K562 (cell line): Measurements from ENCODE around the gene DAG1. TPM values are rescaled to one million over a fixed set of nuclear protein-coding genes. Genes with fewer than 3 reads are reported as not detected.

ENCODE experiments used
- ATAC-seq: fragments of 200-7000 bp; cut with Tn5 transposase; 3 replicates; pipeline ENCODE4 v1.9.1; 2020; ENCODE audit warnings: moderate library complexity
- BruUV-seq: library from RNA; stranded (reverse); fragments of 400-500 nt; replicated peaks from 2 replicates; lab custom pipeline; 2021; lab: Mats Ljungman, UMichigan
- CTCF ChIA-PET: fragments of 300-600 bp; formaldehyde crosslinking; extraction: SDS; loops from one replicate; lab custom pipeline; 2021; ENCODE audit warnings: low intra/inter-chr PET ratio; lab: Yijun Ruan, JAX
- POLR2A ChIA-PET: fragments of 300-600, 350-650 bp; sonication (Branson Sonifier 250); formaldehyde crosslinking; extraction: SDS; loops from one replicate; lab custom pipeline; 2021; ENCODE audit warnings: antibody characterized with exemption, inconsistent platforms; lab: Yijun Ruan, JAX
- DNase-seq, 4 experiments: peaks; one replicate each; pipeline versions ENCODE4 v3.0.0 to v3.0.0-alpha.2; 2011 to 2018; ENCODE audit warnings: low spot score in 3 of 4, mixed read lengths in 3 of 4; ENCODE audit errors: extremely low read depth in 1 of 4
- FAIRE-seq: peaks from 2 replicates; lab custom pipeline; 2011; peaks lifted over from hg19 to GRCh38; lab: Jason Lieb, UNC
- H2AFZ ChIP-seq: 2 replicates; pipeline ENCODE4 v1.6.0; 2011; ENCODE audit warnings: low read depth, low read length, control low read depth, inconsistent platforms
- H3K27ac ChIP-seq: fragments of 200-600 bp; 3 replicates; pipeline ENCODE4 v1.8.0; 2011; ENCODE audit warnings: low read depth, mild to moderate bottlenecking, control low read depth, inconsistent platforms, low read length, moderate library complexity, mixed read lengths; ENCODE audit errors: extremely low read depth
- H3K27me3 ChIP-seq, 2 experiments: fragments of 300-600 bp in 1 of 2; 2 replicates in 1 of 2; 3 replicates in 1 of 2; pipeline versions ENCODE4 v1.6.0 to v1.8.0; 2011; ENCODE audit warnings: inconsistent platforms in 2 of 2, low read length in 2 of 2, mild to moderate bottlenecking in 1 of 2, mixed read lengths in 1 of 2, moderate library complexity in 1 of 2; ENCODE audit not compliant: control insufficient read depth in 2 of 2, insufficient read depth in 2 of 2
- H3K36me3 ChIP-seq: fragments of 300-600 bp; 3 replicates; pipeline ENCODE4 v1.8.0; 2011; ENCODE audit warnings: mild to moderate bottlenecking, low read length, inconsistent platforms; ENCODE audit not compliant: control insufficient read depth, insufficient read depth
- H3K4me1 ChIP-seq, 2 experiments: fragments of 200-600 bp in 1 of 2; replicated peaks in 1 of 2; 2 replicates in 1 of 2; 3 replicates in 1 of 2; pipeline versions ENCODE4 v1.5.1 to v1.8.0; 2011; ENCODE audit warnings: inconsistent platforms in 2 of 2, low read length in 2 of 2, mild to moderate bottlenecking in 1 of 2, mixed read lengths in 1 of 2, moderate library complexity in 1 of 2; ENCODE audit not compliant: control insufficient read depth in 2 of 2, insufficient read depth in 2 of 2
- H3K4me2 ChIP-seq: 2 replicates; pipeline ENCODE4 v1.6.1; 2011; ENCODE audit warnings: low read length, control low read depth, inconsistent platforms, mixed read lengths; ENCODE audit not compliant: insufficient read depth
- H3K4me3 ChIP-seq: fragments of 200-600 bp; sonication (generic), shearing (Covaris generic); 2 replicates; pipeline ENCODE4 v1.5.1; 2016; ENCODE audit warnings: control low read depth, inconsistent platforms
- H3K79me2 ChIP-seq: fragments of 200-600 bp; 3 replicates; pipeline ENCODE4 v1.8.0; 2011; ENCODE audit warnings: low read length, inconsistent platforms; ENCODE audit not compliant: control insufficient read depth, insufficient read depth
- H3K9ac ChIP-seq, 2 experiments: 2 replicates each; pipeline versions ENCODE4 v1.6.0 to v1.6.1; 2011; ENCODE audit warnings: low read depth in 2 of 2, low read length in 2 of 2, control low read depth in 1 of 2, inconsistent platforms in 1 of 2, mild to moderate bottlenecking in 1 of 2, mixed read lengths in 1 of 2; ENCODE audit not compliant: insufficient read depth in 1 of 2
- H3K9me1 ChIP-seq: one replicate; pipeline ENCODE4 v1.6.0; 2011; ENCODE audit warnings: inconsistent platforms, mild to moderate bottlenecking, low read length, moderate library complexity; ENCODE audit not compliant: control insufficient read depth, insufficient read depth
- H3K9me3 ChIP-seq: replicated peaks from 2 replicates; pipeline ENCODE4 v1.5.1; 2011; ENCODE audit warnings: low read depth, low read length, inconsistent platforms; ENCODE audit not compliant: control insufficient read depth, insufficient read depth
- H4K20me1 ChIP-seq: replicated peaks from 2 replicates; pipeline ENCODE4 v1.6.1; 2011; ENCODE audit warnings: low read length, inconsistent platforms, mixed read lengths; ENCODE audit not compliant: control insufficient read depth, insufficient read depth
- CBFA2T2 ChIP-seq: fragments of 450-650 bp; conservative IDR thresholded peaks from 2 replicates; pipeline ENCODE4 v1.6.1; 2017; ENCODE audit warnings: mild to moderate bottlenecking
- GTF2E2 ChIP-seq: fragments of 200-800 bp; sonication (Bioruptor generic); IDR thresholded peaks from 2 replicates; pipeline ENCODE4 v1.6.1; 2016; ENCODE audit warnings: missing genetic modification characterization, missing compliant biosample characterization
- KDM4B ChIP-seq, 2 experiments: fragments of 450-650 bp in 1 of 2; sonication (generic) in 1 of 2; IDR thresholded peaks; 2 replicates each; pipeline ENCODE4 v1.6.1; 2016 to 2017; ENCODE audit warnings: borderline replicate concordance in 2 of 2, antibody characterized with exemption in 1 of 2, low read depth in 1 of 2, mild to moderate bottlenecking in 1 of 2
- MEF2D ChIP-seq: conservative IDR thresholded peaks from 2 replicates; pipeline ENCODE4 v1.6.1; 2016; ENCODE audit warnings: low read depth, missing genetic modification characterization, missing compliant biosample characterization
- TAL1 ChIP-seq: fragments of 450-650 bp; IDR thresholded peaks from 2 replicates; pipeline ENCODE4 v1.6.1; 2016; ENCODE audit warnings: mild to moderate bottlenecking
- ZNF224 ChIP-seq: sonication (generic); formaldehyde crosslinking; IDR thresholded peaks from 2 replicates; pipeline ENCODE4 v1.8.0; 2022; ENCODE audit warnings: mild to moderate bottlenecking, missing genetic modification reagents
- ZZZ3 ChIP-seq: fragments of 450-650 bp; IDR thresholded peaks from 2 replicates; pipeline ENCODE4 v1.6.1; 2016; ENCODE audit warnings: antibody characterized with exemption, mild to moderate bottlenecking, moderate library complexity
- WGBS: fragments of 100-300 bp; shearing (Covaris generic); methylation state at CpG from one replicate; pipeline ENCODE4 v1.1.6; 2016; ENCODE audit warnings: low coverage, mixed read lengths; ENCODE audit not compliant: insufficient coverage; ENCODE audit errors: missing lambda C conversion rate; 5-methylcytosine and 5-hydroxymethylcytosine counted together
- in situ Hi-C: fragments of 300-500 bp; cut with MboI; formaldehyde crosslinking; loops from 4 replicates; pipeline ENCODE4 v1.15.0; 2018; ENCODE audit warnings: inconsistent platforms, mixed read lengths
- intact Hi-C: fragments of 100-400 bp; cut with micrococcal nuclease; formaldehyde crosslinking; loops from 2 replicates; pipeline ENCODE4 v1.14.2; 2022
- polyA plus RNA-seq, 8 experiments: library from polyadenylated mRNA; depleted of rRNA in 4 of 8; stranded (reverse) in 5 of 8; unstranded in 3 of 8; fragments of >200 nt; fragmentation: Nextera tagmentation in 2 of 8; fragmentation: Illumina TruSeq in 1 of 8; extraction: Ambion mirVana in 2 of 8; extraction: Trizol in 1 of 8; gene quantifications; 2 replicates each; pipeline versions ENCODE4 v1.2.1 to v1.2.3, GENCODE V29; 2011 to 2014; ENCODE audit warnings: inconsistent platforms in 1 of 8, missing spikeins in 1 of 8
- total RNA-seq, 7 experiments: library from RNA; depleted of rRNA in 6 of 7; stranded (reverse); fragments of >200 nt in 6 of 7; fragmentation: Illumina TruSeq in 2 of 7; extraction: Trizol in 2 of 7; gene quantifications; 2 replicates each; pipeline versions ENCODE4 v1.2.1 to v1.2.3, GENCODE V29; 2011 to 2021; ENCODE audit warnings: low replicate concordance in 1 of 7

The DAG1 gene
- total and polyA plus RNA-seq, 9 of the 15 experiments (the other 6 are each of a cell fraction or from before 2014, with no cell fraction given): 0.29 to 19.6 (median 8.2) TPM

DNA sequence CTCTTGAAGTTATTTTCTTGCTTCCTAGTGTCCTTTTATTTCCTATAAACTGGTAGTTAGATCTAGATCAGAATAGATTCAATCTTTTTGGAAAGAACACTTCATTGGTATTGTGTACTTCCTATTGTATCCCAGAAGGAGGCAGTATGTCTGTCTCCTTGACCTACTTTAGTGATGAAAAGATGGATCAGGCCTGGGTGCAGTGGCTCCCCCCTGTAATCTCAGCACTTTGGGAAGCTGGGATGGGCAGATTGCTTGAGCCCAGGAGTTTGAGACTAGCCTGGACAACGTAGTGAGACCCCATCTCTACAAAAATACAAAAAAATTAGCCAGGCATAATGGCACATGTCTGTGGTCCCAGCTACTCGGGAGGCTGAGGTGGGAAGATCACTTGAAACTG lies 96.2 kb downstream of the DAG1 start (continued):
- TF ChIP-seq GTF2E2: no peak
- no peak for TF ChIP-seq ZZZ3

DNA sequence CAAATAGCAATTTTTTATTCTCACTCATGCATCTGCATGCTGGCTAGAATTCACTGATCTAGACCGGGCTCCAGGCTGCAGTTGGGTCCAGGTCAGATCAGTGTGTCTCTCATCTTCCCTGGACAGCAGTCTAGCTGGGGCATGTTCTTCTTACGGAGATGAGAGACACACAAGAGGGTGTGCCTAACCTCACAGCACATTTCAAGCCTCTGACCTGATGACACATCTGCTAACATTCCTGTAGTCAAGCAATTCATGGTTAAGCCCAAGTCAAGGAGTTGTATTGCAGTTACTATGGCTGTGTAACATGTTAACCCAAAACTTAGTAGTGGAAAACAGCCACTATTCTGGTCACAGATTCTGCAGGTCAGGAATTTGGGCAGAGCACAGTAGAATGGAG lies 97.3 kb downstream of the DAG1 start:
- FAIRE-seq (peak; percentile 6), ATAC-seq (no peak), DNase-seq (no peak)
- no peaks in the 10 kb centered on the region for H4K20me1 ChIP-seq
- no peaks in the 10 kb centered on the region for H3K4me1 ChIP-seq
- no peak overlapping the region for H3K4me3 ChIP-seq
- CTCF ChIA-PET: no interaction called here
- in situ Hi-C loops (loop anchor here (10.0 kb wide), 1 partner anchor 97 kb away; no protein-coding TSS in a partner anchor), intact Hi-C loops (loop anchor here (5.0 kb wide), 1 partner anchor 105 kb away; the partner anchor contains the start of gene APEH)
- H3K36me3 ChIP-seq: no peaks in the 10 kb centered on the region
- POLR2A ChIA-PET: no interaction called here
- no peak overlapping the region for H3K9ac ChIP-seq
- no TSS peak for BruUV-seq
- no peak overlapping the region for H3K27ac ChIP-seq
- WGBS: 4% methylated on average over 2 of the region's 2 CpGs
- H2AFZ ChIP-seq: no peak overlapping the region
- H3K9me1 ChIP-seq: no peaks in the 10 kb centered on the region
- no peak overlapping the region for H3K4me2 ChIP-seq
- H3K27me3 ChIP-seq: no peaks in the 10 kb centered on the region
- no peaks in the 10 kb centered on the region for H3K9me3 ChIP-seq
- no peak for TF ChIP-seq KDM4B (IDR thresholded peaks at IDR 0.05; ENCODE audit: borderline replicate concordance in 2 of 2, low read depth in 1 of 2)
- no peak for TF ChIP-seq TAL1
- TF ChIP-seq CBFA2T2: no peak
- H3K79me2 ChIP-seq: no peaks in the 10 kb centered on the region

- no peaks in the 10 kb centered on the region for H3K9me1 ChIP-seq
- H3K9ac ChIP-seq: no peak overlapping the region
- no peak overlapping the region for H3K27ac ChIP-seq
- no peaks in the 10 kb centered on the region for H4K20me1 ChIP-seq
- FAIRE-seq (no peak), DNase-seq (no peak), ATAC-seq (no peak)
- no peak overlapping the region for H3K4me3 ChIP-seq
- intact Hi-C loops (loop anchor here (5.0 kb wide), 1 partner anchor 103 kb away; the partner anchor contains the start of gene APEH), in situ Hi-C loops (loop anchor here (10.0 kb wide), 1 partner anchor 96 kb away; no protein-coding TSS in a partner anchor)
- no peak overlapping the region for H3K4me2 ChIP-seq
- no peak overlapping the region for H2AFZ ChIP-seq
- no peaks in the 10 kb centered on the region for H3K36me3 ChIP-seq
- H3K9me3 ChIP-seq: no peaks in the 10 kb centered on the region
- no peaks in the 10 kb centered on the region for H3K4me1 ChIP-seq
- POLR2A ChIA-PET: no interaction called here
- CTCF ChIA-PET: no interaction called here
- TF ChIP-seq MEF2D (no peak), ZNF224 (CRISPR knock-in tag) (no peak)
- H3K79me2 ChIP-seq: no peaks in the 10 kb centered on the region
- no peaks in the 10 kb centered on the region for H3K27me3 ChIP-seq
- BruUV-seq: no TSS peak
Observed at GRCh38 chr3:49568965-49569364, 98.9 kb downstream of the DAG1 start.
